ENCODE results near the gene SLC35F1.
"Not testable (repeated sequence)": the region's sequence is repeated elsewhere in the genome, so short reads cannot be mapped to it uniquely, and the experiment has no call there.

SLC35F1 gene

DNA sequence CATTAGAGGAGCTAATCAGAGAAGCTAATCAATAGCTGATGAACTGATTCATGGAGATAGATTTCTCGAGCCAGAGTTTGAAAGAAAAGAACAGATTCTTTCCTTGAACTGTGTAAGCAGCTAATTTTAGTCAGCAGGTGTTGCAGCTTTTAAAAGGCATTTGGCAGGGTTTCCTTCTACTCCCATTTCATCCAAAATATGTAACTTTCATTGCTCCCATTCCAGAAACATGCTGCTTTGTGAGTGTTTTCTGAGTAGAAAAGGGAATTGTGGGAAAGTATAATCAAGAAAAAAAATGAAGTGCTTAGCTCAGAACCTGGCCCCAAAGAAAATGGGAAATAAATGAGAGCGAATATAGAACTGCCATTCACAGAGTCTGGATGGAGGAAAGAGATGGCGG is 20.8 kb downstream of the SLC35F1 start:
- no peak for DNase-seq (ENCODE audit: low spot score)

DNA sequence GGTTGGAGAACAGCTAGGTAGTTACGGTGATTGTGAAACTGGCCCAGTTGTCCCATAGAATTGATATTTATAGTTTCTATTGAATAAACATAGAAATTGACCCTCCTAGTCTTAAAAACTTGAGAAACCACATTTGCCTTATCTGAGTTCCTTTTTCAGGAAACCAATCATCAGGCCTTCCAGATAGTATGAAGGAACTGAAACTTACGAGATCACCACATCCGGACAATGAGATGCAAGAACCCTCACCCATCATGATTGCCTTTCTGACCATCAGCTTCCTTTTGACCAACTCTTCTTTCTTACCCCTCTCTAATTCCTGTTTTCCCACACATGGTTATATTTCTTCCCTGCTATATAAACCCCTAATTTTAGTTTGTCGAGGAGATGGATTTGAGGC is 21.8 kb downstream of the SLC35F1 start:
- no peak for DNase-seq (ENCODE audit: low spot score)

DNA sequence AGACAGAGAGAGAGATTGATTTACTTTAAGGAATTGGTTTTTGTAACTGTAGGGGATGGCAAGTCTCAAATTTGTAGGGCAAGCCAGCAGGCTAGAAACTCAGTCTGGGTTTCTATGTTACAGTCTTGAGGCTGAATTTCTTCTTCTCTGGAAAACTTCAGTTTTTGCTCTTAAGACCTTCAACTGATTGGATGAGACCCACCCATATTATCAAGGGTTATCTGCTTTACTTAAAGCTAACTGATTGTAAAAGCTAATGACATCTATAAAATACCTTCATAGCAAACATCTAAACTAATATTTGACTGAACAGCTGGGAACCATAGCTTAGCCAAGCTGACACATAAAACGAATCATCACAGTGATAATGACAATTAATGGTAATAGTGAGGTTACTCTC is 22.4 kb downstream of the SLC35F1 start:
- no peak for DNase-seq (ENCODE audit: low spot score)

DNA sequence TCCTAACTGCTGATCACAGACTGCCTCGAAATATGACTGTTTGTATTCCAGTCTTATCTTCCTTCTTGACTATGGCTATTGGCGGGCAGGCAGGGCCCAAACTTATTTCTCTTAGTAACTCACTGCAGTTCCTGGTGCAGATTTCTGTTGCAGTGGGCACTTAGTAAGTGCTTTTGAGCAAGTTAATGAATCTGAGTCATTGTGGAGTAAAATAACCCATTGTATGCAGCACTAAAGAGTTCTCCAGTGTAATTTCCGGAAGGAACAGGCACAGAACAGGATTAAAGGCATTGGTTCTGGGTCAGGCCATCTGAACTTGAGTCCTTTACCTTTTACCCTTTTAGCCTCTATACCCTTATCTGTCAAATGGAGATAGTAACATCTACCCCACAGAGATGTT is 23.6 kb downstream of the SLC35F1 start:
- no peak for DNase-seq (ENCODE audit: low spot score)

DNA sequence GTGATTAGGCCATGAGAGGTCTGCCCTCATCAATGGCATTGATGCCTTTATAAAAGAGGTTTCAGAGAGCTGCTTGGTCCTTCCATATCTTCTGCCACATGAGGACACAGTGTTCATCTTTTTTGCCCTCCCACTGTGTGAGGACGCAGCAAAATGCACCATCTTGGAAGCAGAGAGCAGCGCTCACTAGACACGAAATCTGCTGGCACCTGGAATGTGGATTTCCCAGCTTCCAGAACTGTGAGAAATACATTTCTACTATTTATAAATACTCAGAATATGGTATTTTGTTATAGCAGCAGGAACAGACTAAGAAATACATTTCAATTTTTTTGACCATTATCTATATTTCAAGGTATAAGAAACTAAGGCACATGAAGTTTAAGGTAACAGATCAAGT is 24.9 kb downstream of the SLC35F1 start:
- no peak for DNase-seq (ENCODE audit: low spot score)

DNA sequence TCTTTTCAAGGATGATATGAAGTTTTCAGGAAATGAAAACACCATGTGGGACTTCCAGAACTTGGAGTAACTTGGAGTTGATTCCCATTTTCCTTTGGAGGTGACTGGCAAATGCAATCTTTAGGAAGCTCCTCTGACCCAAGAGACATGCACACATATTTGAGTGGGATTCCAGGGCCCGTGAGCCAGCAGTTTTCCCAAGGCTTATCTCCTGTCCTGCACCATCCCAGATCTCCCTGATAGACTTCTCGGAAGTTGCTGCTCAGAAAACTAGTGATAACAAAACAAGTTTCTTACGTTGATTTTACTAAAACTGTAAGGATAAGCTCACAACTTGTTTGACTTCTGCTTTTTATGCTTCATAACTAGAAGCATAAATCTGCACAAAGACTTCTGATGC is 25.6 kb downstream of the SLC35F1 start:
- no peak for DNase-seq (ENCODE audit: low spot score)

DNA sequence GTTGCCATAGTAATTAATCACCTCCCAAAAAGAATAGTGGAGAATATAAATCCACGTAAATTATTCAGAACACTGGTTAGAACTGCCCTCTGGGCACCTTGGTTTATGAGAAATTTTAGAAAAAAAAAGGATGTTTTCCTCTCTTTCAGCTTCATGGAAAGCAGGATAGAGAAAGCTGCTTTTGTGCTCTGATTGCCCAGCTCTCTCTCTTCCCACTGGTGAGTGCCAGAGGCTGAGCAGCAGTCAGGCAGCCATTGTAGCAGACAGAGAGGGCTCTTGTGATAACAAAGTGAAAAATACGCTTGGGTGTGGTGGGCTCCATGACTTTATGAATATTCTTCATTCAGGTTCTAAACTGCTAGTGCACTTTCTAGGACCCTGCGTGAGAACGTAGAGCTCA is 26.4 kb downstream of the SLC35F1 start:
- no peak for DNase-seq (ENCODE audit: low spot score)

DNA sequence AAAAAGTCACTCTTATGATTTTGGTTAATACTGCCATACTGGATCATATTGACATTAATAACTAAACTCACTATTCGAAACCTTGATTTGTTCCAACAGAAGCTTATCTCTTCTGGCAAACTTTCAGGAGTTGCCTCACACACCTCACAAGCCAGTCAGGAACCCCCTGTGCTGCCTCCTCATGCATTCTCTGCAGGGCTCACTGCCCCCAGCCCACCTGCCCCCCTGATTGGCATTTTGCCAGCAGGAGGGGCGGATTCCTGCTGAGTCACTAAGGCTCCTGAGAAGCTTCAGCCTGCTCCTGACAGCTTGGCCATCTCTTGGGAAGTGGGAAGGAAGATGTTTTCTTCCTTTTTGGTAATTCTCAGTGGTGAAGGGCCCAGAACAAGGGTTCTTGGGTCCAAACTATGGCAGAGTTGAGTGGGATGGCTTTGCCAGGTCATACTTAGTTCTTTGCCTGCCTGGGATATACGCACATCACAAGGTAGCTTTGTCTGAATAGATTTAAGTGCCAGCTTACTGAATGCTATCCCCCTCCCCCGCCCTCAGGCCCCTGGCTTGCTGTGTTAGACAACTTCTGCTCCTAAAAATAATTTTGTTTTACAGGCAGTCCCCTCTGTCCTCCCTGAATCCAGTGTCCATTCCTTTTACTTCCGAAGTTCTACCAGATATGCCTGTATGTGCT is 31.4 kb downstream of the SLC35F1 start:
- DNase-seq (ENCODE audit: low spot score), result no peak

DNA sequence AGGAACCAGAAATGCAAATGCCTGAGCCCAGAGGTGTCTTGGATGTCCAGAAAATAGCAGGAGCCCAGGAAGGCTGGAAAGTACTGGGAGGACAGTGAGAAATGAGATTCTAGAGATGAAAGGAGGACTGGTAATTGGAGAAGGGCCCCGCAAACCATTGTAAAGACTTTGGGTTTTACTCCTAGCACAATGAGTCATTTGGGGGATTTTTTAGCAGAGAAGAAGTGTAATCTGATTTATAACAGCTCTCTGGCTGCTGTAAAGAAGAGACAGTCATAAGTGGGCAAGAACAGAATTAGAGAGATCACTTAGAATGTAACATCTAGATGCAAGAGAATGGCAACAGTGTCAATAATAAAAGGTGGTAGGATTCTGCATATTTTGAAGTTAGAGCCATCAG is 40.2 kb downstream of the SLC35F1 start:
- no peak for DNase-seq (ENCODE audit: low spot score)

DNA sequence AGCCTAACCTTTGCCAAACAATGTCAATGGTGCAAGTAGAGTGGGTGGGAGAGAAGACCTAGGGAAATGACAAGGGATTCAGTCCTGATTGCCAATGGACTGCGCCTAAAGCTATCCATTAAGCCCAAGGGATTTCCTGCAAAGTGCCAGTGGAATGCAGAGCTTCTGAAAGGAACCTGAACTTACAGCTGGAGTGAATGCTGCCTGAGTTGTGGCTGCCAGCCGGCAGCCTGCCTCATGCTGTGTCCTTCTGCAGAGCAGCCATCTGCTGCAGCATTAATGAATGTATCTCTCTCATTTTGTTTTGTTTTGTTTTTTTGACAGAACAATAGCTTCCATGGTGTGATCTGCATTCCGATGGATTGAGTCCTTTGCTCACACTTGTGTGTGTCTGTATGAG is 44.7 kb downstream of the SLC35F1 start:
- no peak for DNase-seq (ENCODE audit: low spot score)

DNA sequence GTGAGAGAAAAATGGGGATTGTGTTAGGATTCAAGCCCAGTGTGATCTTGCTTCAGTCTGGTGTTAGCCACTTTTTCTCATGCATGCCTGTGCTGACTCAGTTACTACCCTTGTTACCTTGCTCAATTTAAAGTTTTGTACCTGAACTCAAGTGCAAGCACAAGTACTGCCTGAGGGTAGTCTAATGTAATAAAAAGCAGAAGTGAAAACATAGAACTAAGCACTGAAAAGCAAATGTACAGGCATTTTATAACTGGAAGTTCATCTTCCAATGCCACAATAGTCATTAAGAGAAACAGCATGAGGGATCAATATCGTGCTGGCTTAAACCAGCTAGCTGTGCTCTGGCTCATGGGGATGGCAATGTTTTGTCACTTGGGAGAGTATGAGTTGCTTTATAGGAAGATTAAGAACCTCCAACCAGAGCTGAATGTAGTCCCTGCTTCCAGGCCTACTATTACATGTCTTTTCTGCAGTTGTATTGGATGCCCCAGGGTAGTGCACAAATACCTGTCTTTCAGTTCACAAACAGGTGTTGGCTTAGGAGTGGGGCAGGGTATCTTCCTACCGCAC is 48.7 kb downstream of the SLC35F1 start:
- no peak for DNase-seq (ENCODE audit: low spot score)

DNA sequence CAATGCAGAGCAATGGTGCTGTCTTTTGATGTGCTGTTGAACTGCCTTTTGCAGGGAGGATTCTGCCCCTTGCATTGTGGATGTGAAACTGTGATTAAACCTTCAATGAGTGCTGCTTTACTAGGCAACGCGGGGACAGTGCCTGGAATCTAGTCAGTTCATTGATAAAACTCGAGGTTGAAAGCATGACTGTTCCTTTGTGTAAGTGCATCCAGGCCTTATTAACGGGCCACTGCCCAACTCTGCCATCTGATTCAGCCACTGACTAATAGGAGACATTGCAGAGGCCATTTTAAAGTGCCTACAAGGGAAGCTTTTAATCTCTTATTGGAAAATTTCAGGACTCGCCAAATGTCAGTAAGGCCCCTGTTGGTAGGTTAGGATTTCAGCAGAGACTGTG is 49.3 kb downstream of the SLC35F1 start:
- DNase-seq (ENCODE audit: low spot score), result no peak

DNA sequence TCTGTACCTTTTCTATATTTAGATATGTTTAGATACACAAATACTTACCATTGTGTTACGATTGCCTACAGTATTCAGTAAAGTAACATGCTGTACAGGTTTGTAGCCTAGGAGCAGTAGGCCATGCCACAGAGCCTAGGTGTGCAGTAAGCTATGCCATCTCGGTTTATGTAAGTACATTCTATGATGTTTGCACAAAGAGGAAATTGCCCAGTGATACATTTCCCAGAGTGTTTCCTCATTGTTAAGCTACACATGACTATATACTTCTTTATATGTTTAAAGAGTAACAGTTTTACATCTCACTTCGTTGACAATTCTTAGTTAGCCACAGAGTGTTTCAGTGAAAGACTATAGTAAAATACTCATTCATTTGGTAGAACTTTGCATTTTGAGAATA is 51.5 kb downstream of the SLC35F1 start:
- no peak for DNase-seq (ENCODE audit: low spot score)

DNA sequence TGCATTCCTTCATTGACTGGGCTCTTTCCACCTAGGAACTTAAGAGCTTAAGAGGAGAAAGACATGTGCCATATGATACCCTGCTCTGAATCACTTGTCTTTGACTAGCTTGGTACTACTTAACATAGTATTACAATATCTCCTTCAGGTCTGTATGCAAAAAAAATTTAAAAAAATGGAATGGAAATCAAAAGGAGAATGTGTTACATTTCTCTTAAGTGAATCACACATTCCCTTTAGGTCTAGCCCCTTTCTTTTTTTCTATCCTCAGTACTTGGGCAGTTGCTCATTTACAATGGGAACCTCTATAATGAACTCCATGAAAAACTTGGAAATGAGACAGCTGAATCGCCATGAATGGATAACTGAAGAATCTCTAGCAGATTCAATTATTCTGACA is 53.8 kb downstream of the SLC35F1 start:
- DNase-seq (ENCODE audit: low spot score), result no peak

DNA sequence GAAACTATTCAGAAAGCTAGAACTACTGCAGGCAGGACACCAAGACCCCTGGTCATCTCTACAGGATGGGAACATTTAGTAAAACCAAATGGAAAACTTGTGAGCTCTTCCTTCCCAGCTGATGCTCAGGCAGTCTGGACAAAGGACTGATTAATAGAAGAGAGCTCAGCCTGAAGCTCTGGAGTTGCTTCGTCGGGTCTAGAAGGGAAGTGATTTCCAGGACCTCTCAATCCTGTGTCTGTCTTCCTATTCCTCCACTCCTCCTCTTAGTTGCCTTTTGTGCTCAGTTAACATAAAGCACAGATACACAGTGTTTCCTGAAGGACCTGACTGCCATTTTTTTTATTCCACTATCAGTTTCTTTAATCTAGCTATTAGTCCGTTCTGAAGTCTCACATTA is 54.2 kb downstream of the SLC35F1 start:
- DNase-seq (ENCODE audit: low spot score), result no peak

DNA sequence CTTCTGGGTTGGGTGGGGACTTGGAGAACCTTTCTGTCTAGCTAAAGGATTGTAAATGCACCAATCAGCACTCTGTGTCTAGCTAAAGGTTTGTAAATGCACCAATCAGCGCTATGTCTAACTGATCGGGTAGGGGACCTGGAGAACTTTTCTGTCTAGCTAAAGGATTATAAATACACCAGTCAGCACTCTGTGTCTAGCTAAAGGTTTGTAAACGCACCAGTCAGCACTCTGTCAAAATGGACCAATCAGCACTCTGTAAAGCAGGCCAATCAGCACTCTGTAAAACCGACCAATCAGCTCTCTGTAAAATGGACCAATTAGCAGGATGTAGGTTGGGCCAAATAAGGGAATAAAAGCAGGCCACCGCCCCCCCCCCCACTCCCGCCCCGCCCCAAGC is 58.7 kb downstream of the SLC35F1 start:
- DNase-seq (ENCODE audit: low spot score), result not testable (repeated sequence)

DNA sequence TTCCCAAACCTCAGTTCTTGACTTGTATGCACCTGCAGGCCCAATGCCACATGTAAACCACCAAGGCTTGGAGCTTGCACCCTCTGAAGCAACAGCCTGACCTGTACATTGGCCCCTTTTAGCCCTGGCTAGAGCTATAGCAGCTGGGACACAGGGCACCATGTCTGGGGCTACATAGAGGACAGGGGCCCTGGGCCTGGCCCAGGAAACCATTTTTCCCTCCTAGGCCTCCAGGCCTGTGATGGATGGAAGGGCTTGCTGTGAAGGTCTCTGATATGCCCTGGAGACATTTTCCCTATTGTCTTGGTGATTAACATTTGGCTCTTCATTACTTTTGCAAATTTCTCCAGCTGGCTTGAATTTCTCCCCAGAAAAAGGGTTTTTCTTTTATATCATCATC is 64.6 kb downstream of the SLC35F1 start:
- DNase-seq (ENCODE audit: low spot score), result no peak

DNA sequence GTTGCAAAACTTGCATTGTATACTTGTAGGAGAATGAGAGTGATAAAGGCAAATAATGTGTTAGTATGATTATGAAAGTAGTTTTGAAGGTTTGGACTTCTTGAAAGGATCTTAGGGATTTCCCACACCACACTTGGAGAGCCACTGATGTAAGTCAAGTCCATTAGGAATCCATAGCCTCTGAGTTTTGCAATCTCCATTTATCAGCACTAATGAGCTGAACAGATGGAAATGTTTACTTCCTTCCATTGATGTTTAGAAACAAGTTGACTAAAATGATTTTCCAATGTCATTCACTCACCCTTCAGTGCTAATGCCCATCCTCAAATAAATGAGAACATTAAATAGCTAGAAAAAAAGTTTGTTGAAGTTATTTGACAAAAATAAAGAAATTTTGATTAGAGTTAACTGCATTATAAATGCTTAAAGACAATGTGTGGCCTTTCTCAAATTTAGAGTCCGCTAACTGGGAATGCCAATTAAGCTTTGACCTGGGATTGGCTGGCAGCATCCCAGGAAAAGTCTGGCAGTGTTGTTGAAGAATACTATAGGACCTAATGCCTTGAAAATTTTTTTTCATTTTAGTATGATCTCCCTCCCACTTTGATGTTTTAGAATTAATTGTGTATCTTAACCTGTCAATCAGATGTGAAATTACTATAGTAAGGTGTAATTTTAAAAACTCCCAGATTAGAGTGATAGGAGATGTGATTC is 68.0 kb downstream of the SLC35F1 start:
- DNase-seq (ENCODE audit: low spot score), result no peak

DNA sequence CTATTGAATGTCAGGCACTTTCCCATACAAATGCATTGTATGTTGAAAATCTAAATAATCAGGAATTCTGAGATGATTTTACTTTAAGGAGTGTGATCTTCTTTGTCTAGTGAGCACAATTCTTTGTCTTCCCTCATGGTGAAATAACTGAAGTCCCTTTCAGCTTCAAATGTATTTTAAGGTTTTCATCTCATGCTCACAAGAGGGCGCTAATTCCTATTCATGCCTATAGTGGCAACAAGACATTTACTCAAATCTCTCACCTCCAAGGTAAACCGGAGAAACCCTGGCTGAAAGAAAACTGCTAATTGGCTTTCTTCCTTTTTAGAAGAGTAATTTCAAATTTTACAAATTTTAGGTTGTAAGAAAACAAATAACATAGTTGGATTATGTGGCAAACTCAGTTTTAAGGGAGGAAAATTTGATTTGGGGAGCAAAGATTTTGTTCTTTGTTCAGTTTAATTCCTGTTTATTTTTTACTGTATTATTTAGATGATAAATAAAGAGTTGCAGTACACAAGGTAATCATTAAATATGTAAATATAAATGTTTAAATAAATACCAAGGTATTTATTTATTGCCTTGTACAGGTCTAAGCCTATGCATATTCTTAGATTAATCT is 69.1 kb downstream of the SLC35F1 start:
- peak; percentile 43 for DNase-seq (ENCODE audit: low spot score)

DNA sequence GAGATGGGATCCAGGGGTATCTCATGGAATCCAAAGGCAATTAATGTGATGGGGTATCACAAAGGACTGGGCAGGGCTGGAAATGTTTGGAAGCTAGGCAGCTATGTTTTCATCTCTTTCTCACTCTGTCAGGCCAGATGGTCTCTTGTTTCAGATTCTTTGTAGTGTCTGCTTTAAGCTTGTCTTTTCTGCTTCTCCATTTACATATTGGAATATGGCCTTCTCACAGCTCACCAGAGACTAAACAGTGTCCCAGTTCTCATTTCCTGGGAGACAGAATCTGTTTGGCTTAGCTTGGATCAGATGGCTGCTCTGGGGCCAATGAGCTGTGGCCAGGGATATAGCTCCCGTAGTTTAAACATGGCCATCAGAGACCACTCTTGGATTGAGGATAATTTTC is 78.9 kb downstream of the SLC35F1 start:
- no peak for DNase-seq (ENCODE audit: low spot score)

DNA sequence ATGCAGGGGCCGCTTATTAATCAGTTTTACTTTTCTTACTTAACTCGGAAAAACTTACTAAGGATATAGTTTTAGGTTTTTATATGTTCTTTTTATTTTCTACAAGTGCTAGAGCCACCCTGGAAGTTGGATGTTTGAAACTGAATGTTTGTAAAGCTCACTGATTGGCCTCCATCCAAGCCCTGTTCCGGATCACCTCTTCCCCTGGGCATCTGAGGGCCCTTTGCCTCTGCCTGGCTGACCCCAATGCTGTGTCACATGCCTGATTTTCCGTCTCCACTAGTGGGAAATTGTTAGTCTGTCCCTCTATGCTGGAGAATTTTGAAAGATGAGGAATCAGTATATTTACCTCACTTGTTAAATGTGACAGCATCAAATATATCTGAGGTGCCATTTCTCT is 79.3 kb downstream of the SLC35F1 start:
- no peak for DNase-seq (ENCODE audit: low spot score)

DNA sequence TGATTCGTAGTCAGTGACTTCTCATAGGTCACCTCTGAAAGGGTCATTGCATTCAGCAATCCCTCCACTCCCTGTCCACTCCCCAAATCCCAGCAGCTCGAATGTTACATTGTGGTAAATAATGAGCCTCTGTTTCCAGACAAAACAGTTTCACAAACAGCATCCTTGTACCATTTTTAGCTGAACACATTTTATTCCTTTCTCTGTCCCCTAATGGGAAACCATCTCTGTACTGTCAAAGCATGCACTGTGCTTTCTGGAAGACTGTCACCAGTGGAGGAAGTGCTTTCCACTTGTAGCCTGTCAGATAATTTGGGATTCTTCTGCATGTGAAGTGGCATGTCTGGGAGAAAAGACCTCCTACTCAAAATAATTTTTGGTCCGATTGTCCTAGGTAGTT is 82.0 kb downstream of the SLC35F1 start:
- DNase-seq (ENCODE audit: low spot score), result no peak

DNA sequence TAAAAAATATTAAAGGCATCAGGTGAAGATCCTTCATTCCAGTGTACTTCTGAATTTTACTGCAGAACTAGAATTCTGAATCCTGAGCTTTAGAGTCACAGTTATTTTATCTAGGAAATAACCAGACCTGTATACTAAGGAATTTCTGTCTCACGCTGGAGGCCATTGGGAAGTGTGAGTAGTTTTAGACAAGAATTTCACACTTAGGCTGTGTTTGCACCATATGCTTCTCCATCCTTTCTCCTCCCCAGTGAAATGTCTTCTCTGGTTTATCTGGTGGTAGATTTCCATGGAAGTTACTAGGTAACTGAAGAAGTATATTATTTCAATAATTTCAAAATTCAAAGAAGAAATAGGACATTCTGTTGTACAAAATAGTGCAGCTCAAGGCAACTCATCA is 83.1 kb downstream of the SLC35F1 start:
- no peak for DNase-seq (ENCODE audit: low spot score)
